NOMO-1 treated with dmso at 0.1 percent for 144 hours (cell line): ENCODE results near the gene DNAJC3.

Experiments used
- DNase-seq: peaks from one replicate; lab custom pipeline; 2025; ENCODE audit not compliant: unreplicated experiment; lab: John Stamatoyannopoulos, UW

The DNAJC3 gene, protein sequence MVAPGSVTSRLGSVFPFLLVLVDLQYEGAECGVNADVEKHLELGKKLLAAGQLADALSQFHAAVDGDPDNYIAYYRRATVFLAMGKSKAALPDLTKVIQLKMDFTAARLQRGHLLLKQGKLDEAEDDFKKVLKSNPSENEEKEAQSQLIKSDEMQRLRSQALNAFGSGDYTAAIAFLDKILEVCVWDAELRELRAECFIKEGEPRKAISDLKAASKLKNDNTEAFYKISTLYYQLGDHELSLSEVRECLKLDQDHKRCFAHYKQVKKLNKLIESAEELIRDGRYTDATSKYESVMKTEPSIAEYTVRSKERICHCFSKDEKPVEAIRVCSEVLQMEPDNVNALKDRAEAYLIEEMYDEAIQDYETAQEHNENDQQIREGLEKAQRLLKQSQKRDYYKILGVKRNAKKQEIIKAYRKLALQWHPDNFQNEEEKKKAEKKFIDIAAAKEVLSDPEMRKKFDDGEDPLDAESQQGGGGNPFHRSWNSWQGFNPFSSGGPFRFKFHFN

DNA sequence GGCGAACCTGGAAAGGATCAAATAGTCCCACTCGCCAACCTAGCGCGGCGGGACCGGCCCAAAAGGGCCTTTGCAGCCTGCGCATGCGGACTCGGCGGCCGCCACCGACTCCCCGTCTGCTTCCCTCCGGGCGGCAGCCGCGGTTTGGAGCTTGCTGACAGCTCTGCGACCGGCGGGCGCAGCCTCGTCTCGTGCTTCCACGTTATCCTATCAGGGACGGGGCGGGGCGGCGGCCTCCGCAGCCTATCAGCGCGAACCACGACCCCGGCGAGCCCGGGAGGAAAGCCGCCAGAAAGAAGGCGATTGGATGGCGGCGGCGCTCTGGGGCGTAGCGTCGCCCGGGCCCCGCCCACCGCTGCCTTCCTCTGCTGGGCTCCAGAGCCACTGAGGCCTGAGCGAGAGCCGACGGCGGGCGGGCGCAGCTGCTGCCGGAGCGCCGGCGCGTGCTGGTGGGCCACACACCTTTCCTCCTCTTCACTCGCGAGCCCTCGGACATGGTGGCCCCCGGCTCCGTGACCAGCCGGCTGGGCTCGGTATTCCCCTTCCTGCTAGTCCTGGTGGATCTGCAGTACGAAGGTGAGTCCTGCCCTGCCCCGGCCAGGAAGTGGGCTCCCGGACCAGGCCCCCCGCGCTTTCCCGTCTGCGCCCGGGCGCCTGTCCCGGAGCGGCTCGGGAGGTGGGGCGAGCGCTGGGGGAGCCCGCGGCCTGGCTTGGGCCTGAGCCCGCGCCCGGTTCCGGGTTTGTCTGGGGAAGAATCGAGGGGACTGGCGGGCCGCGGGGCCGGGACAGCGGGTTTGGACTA, at the start of gene DNAJC3:
TSS of gene DNAJC3 (plus strand) at position 378 of the 802 bp plus-strand sequence. CDS start at position 495, 117 bp downstream.
- DNase-seq: peak; percentile 96

DNA sequence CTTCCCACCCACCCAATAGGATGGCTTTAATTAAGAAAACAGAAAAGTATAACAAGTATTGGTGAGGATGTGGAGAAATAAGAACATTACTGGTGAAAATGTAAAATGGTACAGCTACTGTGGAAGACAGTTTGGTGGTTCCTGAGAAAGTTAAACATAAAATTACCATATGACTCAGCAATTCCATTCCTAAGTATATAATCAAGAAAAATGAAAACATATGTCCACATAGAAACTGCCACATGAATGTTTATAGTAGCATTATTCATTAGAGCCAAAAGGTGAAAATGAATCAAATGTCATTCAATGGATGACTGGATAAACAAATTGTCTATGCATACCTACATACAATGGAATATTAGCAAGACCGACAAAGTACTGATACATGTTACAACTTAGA, 49.3 kb upstream of the DNAJC3 start:
- DNase-seq: no peak

DNA sequence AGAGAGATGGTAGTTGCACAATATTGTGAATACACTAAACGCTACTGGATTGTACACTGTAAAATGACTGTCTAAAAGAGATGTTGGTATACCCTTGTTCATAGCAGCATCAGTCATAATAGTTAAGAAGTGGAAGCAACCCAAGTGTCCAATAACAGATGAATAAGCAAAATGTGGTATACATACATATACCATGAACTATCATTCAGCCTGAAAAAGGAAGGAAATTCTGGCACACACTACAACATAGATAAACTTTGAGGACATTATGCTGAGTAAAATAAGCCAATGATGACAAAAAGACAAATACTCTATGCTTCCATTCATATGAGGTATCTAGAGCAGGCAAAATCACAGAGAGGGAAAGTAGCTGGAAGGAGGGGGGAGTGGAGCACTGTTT, 48.5 kb upstream of the DNAJC3 start:
- DNase-seq: no peak

DNA sequence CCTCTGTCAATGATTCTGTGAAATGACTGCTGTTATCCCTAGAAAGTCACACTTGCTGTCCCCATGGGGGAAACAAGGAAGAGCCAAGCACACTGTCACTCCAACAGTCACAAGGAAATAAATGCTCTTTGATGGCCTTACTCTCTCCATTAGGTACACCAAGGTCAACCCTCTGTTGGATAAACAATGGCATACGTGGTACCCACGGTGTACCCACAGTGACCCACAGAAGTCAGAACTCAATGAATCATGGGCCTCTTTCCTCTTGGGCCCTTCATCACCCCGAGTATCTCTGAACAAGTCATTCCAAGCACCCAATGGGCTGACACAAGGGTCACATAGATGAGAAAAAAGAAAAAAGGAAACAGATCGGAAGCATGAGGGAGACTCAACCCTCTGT, 47.9 kb upstream of the DNAJC3 start:
- DNase-seq: no peak

DNA sequence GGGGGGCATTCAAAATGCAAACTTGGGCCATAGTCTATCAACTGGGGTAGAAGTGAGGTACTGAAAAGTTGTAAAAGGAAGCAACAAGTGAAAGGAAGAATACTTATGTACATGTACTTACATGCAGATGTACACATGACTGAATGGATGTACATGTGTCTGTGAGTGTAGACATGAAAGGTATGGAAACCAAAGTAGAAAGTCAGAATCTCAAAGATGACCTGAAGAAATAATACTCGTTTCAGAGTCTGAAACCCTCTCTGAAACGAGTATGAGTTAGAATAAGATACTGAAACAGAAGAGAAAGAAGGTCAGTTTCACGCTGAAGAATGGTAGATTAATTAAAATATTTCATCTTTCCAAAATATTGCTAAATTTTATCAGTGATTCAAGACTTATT, 46.3 kb upstream of the DNAJC3 start:
- no peak for DNase-seq

DNA sequence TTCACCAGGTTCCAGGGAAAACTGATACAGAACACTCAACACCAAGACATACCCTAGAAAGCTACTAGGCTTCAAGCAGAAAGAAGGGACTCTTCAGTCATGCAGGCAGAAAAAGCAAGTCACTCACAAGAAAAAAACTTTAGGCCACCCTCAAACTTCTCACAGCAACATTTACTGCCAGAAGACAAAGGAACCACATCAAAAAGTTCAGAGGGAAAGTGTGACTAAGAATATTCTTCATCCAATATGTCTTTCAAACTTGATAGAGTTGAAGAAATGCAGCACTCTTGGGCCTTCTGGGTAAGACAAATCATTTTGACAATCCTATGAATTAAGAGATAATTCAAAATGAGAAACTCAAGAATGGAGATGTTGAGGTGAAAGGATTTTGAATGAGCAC, 40.1 kb upstream of the DNAJC3 start:
- no peak for DNase-seq

DNA sequence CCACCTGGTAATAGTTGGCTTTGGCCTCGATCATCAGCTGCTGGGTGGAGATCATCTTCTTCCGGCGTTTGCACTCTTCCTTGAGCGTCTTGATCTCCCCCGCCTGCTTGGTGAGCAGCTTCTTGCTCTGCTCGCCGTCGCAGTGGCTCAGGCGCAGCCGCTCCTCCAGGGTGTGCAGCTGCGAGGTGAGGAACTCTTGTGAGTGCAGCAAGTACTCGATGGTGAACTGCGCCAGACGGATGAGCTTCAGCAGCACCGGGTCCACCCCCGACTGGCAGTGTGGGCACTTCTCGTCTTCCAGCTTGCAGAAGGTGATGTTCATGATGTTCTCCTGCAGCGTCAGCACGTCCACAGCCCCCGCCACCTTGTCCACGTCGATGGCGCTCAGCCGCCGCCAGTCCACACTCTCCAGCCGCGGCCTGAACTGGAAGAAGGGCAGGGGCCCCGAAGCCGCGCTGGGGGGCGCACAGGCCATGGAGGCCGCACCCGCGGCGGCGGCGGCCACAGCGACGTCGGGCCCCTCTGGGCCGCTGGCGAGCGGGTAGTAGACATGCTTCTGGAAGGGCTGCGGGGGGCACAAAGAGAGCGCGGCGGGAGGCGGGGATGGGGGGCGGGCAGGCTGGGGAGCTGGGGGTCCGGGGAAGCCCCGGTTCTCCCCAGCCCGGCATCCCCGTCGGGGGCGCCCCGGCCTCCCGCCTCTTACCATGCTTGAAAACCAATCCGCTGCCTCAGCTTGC, 35.5 kb upstream of the DNAJC3 start:
- no peak for DNase-seq

DNA sequence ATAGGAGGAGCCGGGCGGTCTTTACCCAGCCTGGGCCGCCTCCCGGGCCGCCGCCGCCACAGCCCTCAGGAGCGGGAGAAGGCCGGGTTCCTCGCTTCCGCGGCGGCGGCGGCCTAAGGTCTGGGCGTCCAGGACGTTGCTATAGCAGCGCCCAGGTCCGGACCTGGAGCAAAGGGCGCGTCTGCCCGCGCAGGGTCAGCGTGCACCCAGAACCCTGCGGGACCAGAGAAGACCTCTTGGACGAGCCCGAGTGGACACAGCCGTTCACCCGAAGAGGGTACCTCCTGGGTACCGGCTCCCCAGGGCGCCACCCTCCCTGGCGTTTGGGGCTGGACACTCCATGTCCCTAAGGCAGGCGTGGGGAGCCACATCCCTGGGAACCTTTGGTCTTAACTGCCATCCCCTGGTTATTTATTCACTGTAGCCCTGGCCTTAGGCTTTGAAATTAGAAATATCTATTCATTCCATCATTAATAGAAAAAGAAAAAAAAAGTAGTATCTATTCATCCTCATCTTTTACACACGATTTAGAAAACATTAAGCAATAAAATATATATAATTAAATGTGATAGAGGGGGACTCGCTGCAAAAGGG, 34.8 kb upstream of the DNAJC3 start:
- DNase-seq: no peak

DNA sequence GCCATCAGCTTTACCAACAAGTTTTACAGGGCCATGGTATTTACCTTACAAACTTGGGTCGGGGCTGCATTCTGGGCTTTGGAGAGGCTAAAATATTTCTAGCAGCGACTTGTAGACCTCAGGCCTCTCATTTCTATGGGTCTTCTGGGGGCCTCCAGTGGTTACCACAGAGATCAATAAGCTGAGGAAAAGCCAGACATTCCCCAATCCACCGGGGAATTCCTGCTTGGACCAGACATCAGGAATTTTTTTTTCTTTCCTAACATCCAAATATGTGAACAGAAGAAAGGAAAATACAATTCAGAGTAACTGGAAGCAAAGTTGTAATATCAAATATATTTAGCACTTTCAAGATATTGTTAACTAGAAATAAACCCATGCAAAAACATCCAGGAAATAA, 33.9 kb upstream of the DNAJC3 start:
- no peak for DNase-seq

DNA sequence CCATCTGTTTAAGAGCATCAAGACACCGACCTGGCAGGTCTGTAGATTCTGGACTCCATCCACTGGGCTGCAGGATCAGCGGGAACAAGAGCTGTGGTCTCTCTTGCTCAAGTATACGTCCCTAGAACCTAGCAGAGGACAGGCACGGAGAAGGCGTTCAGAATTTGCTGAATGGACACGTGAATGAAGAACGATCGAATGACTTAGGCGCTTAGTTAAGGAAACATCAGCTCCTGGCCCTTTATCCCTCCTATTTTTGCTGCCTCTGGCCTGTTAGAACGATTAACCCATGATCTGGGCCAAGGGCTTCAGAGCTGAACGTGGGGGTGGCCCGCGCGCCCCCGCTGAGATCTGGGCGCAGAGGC, 33.4 kb upstream of the DNAJC3 start:
- DNase-seq: no peak

DNA sequence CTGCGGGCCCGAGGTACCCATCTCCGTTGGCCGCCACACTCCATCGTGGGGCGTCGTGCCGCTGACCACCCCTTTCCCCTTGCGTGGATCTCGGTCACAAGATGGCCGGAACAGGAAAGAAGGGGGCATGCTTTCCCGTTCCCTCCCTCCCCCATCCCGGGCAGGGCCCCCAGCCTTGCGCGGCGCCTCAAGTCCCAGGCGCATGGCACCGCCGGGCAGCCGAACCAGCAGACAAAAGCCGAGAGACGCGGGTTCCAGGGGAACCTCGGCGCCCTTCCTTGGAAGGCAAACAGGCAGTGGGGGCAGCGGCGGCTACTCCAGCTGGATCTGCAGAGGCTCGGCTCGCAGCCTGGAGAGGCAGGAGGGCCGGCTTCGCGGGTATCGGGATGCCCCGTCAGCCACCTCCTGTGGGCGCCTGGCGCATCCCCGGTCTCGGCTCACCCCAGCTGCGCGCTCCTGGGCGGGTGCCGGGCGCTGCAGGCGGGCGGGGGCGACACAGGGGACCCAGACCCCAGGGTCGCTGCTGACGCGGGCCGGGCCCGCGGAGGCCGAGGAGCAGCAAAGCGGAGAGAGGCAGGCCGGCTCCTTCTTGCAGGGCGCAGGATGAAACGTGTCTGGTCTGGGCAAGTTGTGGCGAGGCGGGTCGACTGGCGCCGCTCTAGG, 32.9 kb upstream of the DNAJC3 start:
- DNase-seq: no peak

DNA sequence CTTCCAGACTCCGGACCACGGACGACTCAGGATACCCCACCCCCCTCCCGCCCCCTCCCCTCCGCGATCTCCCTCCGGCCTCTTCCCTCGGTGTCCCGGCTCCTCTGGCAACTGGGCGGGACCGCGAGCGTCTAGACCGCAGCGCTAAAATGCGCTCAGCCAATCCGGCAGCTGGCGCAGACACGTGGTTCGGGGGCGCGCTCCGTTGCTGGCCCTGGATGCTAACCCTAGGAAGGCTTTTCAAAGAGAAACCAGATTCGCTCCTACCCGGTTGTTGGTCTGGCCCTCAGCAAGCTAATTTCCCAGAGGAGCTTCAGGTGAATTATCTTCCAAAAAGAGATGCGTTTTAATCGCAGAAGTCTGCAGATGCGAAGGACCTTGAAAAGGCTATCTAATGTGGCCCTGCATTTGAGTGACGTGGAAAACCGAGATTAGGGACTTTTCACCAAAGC, 32.3 kb upstream of the DNAJC3 start, which contains the start of gene DZIP1:
TSS of gene DZIP1 (minus strand) at position 106 of the 452 bp plus-strand sequence. CDS start 2,677 bp downstream, outside the sequence.
- peak; percentile 23 for DNase-seq

DNA sequence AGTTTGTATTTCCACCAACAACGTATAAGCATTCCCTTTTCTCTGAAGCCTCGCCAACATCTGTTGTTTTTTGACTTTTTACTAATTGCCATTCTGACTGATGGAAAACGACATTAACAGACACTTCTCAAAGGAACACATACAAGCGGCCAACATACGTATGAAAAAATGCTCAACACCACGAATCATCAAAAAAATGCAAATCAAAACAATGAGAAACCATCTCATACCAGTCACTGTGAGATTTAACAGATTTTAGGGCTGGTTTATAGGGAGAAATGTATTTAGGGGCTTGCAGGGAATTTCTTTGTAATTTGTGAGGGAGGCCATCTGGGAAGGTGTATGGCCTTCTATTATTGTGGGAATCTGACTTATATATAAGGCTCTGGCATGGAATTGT, 29.6 kb upstream of the DNAJC3 start:
- no peak for DNase-seq

DNA sequence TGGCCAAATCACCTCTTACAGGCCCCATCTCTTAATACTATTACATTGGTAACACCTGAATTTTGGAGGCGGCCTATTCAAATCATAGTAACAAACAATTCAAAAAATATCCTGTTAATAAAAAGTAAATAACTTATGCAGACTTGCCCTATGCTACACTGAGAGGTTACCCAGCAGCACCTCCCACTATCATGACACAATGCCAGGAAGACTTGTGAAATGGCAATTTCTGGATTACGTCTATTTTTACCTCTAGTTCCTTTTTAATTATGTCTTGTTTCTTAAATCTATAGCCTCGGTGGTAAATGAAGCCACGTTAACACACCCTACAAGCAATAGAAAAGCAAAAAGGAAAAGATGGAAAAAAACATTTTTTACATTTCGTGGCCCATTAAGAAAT, 26.2 kb upstream of the DNAJC3 start:
- DNase-seq: peak; percentile 49

DNA sequence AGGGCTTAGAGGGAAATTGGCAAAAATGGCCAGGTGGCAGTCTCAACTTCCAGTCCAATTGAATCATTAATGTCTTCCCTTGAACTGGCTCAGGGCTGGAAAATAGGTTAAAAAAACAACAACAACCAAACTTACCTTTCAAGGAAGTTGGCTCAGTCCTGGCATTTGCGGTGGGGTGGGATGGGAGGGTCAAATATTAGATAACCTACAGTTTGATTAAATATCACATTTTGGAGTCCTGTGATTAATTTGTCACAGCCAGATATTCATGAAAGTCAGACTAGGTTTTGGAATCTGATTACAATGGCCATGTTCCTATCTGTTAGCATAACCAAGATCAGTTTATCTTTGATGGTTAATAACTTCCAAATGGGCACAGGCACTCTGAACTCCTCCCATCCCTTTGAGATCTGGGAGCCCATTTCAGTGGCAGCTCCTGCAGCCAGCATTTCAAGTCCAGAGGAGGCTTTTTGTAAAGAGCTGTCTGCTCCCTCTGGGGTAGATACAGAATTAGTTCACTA, 24.6 kb upstream of the DNAJC3 start:
- DNase-seq: no peak

DNA sequence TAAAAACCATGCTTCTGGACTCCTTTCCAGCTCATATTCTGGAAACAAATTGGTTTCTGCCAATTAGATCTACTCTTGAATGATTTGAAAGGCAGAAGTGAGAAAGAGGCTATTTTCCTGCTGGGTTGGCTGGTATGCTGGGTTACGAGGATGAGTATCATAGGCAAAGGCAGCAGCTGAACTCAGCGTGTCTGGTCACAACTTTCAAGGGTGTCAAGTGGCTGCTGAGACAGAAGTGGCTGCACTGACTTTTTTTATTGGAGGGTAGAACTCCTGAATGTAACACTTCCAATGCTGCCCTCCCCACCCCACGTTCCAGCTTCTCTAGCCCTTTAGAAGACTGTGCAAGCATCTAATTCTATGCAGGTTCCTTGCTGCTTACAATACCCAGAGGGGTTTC, 24.1 kb upstream of the DNAJC3 start:
- no peak for DNase-seq

DNA sequence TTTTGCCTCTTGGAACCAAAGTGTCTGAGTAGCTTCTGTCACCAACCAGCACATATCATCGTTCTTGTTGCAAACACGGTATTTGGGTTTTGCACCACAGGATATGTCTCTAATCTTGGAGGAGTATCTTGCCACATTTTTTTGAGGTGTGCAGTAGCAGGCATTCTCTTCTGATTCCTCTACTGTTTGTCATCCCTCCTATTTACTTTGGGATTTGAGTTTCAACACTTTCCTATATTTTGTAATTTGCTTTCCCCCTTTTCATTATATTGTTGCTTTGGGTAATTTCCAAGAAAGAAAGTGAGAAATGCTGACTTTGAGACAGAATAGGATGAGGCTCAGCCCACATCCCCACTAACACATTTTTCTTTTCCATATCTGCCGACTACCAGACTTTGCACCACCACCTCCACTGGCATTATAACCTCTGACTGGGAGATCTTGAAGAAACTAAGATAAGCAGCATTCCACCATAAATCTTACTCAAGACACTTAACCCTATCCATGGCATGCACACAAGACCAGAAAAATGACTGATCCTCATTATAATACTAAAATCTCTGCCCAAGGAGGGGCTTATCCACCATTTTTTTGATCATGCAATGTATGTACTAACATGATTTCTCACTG, 20.4 kb upstream of the DNAJC3 start:
- no peak for DNase-seq

DNA sequence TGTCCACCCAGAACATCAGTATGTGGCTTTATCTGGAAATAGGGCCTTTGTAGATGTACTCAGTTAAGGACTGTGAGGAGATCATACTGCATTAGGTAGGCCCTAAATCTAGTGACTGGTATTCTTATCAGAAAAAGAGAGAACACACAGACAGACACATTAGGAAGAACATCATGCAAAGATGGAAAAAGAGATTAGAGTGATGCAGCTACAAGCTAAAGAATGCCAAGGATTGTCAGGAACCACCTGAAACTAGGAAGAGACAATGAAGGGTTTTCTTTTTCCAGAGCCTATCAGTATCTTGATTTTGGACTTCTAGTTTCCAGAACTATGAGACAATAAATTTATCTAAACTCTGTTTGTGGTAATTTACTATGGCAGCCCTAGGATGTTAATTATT, 17.4 kb upstream of the DNAJC3 start:
- DNase-seq: no peak

DNA sequence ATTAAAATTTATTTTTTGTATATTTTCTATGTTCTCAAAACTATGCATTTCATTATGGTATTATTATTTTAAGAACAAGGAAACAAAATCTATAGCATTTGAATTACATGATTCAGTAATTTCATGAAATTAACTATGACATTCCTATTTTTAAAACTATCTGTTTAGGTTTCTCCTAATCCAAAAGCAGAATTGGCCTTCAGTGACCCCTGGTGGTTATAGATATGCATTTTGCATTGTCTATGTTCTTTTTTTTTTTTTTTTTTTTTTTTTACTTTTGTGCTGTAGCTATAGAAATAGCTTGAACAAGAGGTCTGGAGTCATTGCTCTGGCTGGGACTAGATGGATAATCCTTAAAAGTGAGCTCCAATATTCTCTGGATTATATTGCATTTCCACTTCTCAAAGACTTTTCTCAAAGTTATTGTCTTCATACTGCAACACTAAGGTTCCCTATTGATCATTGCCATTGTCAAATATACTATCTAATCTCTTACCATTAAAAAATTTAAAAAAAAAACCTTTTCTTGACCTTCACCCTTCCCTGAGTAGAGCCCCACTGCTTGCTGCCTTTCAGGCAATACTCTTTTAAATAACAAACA, 15.9 kb upstream of the DNAJC3 start:
- DNase-seq: no peak
